ENCODE measurements around the gene SS18.

Gene SS18

DNA sequence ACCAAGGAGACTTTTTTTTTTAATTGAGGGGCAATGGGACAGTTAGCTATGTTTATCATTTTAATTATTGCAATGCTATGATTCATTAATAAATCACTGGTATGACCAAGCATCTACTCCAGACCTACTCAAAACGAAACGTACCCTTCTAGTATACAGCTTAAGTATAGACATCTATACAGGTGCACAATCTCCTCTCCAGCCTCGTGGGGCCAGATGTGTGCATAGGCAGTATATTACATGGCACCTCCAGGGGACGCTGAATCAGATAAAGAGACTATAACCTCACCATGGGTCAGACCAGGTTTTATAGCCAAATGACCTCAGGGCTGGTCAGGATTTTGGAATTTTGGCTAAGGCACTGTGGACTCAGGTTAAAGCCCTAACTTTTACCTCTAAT lies 86.6 kb downstream of the SS18 start:
- FAIRE-seq (no peak), DNase-seq (ENCODE audit: insufficient read length, low spot score) (no peak)
- no peak for TF ChIP-seq POLR2A (IDR thresholded peaks at IDR 0.05; ENCODE audit: low read depth, low read length)

DNA sequence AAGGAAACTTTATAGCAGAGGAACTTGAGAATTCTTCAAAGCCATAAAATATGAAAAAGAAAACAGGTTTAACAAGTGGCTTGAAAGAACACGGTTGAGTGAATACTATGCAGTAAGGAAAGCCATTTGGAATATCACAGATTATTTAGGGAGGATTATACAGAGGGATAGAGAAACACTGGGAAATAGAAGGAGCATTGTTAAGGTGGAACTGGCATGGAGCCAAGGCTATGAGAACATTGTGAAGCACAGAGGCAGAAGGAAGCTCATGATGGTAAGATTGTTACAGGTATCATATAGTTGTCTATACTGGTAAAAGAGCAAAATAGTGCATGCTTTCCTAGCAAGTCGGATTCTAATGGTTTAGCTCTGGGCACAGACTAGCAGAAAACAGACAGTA lies 87.1 kb downstream of the SS18 start:
- FAIRE-seq (no peak), DNase-seq (ENCODE audit: insufficient read length, low spot score) (no peak)
- TF ChIP-seq POLR2A (IDR thresholded peaks at IDR 0.05; ENCODE audit: low read depth, low read length) = no peak

DNA sequence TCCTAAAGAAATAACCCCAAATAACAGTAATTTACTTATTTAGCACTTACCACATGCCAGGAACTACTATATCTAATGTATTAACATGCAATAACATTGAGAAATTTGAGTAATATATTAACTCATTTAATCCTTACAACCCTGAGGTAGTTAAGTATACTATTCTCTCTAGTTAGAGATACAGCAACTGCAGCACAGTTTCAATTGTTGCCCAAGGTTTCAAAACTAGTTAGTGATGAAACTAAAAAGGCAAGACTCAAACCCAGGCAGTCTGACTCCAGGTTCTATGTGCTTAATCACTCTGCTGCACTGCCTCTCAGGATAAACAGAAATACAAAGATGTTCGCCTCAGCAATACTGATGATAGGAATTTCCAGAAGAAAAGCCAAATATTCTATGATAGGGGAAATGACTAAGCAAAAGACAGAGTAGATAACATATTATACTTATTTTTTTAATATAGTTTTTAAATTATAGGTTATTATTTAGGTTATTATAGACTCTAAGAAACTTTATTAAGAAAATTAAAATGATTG lies 88.0 kb downstream of the SS18 start:
- no peak for FAIRE-seq
- TF ChIP-seq POLR2A (IDR thresholded peaks at IDR 0.05; ENCODE audit: low read depth, low read length) = no peak
- DNase-seq (ENCODE audit: insufficient read length, low spot score) = no peak

DNA sequence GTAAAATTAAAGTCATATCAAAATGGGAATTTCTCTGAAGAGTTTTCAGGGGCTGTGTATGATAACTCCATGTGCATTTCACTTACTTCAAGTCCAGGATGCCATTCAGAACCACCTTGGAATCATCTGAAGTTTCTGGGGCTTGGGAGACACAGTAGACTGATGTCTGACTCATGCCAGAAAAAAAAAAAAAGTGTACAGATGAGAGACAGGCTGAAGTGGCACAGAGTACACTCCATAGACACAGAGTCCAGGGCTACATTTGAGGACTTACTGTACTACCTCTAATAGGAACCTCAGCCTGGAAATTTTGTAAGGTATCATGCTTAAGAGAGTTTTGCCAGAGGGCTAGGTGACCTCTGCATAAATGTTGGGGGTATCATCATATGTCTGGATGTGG lies 92.0 kb downstream of the SS18 start:
- TF ChIP-seq POLR2A (IDR thresholded peaks at IDR 0.05; ENCODE audit: low read depth, low read length) = no peak
- FAIRE-seq (no peak), DNase-seq (ENCODE audit: insufficient read length, low spot score) (no peak)

DNA sequence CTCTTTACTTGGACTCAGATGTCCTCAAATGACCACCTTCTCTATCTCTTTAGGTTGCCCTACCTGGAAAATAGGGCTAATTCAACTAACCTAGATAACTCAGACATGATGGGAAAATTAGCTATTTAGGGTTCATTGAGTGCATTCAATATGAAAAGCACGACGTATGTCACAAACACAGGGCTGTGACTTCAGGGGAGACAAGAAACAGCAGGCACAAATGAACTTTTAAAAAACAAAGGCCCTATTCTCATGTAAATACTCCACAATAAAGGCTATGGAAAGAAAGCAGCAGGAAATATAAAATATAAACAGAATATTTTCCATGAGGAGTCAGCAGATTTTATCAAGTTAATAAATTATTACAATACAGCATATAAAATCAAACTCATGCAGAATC lies 97.8 kb downstream of the SS18 start:
- TF ChIP-seq POLR2A (IDR thresholded peaks at IDR 0.05; ENCODE audit: low read depth, low read length) = no peak
- DNase-seq (ENCODE audit: insufficient read length, low spot score) (no peak), FAIRE-seq (no peak)

DNA sequence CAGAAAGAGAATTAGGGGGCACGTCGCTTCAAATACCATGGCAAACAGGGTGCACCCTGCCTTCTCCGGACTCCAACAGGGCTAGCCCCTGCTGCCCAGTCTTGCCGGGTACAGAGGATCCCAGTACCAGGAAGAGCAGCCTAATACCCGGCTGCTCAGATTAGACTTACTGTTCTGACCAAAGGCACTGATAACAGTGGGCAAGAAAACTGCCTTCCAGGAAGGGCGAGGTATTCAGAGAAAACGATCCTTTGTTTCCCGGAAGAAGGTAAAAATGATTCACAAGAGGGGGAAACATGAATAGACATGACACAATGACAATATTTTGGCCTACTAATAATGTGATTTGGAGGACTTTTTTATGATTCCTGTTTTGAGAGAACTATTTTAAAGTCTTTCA lies 99.9 kb downstream of the SS18 start:
- no peak for DNase-seq (ENCODE audit: insufficient read length, low spot score)
- no peak for TF ChIP-seq POLR2A (IDR thresholded peaks at IDR 0.05; ENCODE audit: low read depth, low read length)
- no peak for FAIRE-seq

DNA sequence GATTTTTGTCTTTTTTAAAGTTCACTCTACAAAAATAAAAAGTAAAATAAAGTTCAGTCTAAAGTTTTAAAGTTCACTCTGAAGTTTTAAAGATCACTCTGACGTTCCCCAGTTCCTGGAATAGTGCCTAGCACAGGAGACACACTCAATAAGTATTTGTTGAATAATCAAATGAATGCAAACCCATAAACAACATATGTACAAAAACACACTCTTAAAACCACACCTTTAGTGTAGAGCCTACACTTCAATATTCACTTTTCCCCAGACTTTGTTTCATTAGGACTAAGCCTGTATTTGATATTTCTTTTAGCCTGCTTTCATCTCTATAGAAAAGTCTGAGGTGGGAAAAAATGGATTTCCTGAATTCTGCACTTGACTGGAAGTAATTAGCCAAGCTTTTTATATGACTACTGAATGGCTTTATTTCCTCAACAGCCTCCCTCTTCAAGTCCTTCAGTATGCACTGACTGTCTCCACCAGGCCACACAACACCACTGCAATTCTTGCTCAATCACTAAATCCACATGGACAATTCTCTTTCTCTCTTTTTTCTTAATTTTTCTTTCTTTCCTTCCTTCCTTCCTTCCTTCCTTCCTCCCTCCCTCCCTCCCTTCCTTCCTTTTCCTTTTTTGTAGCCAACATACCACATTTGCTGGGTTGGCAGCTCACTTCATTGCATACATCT lies 104.6 kb downstream of the SS18 start:
- DNase-seq (ENCODE audit: insufficient read length, low spot score) (no peak), FAIRE-seq (no peak)
- TF ChIP-seq POLR2A (IDR thresholded peaks at IDR 0.05; ENCODE audit: low read depth, low read length) = no peak

DNA sequence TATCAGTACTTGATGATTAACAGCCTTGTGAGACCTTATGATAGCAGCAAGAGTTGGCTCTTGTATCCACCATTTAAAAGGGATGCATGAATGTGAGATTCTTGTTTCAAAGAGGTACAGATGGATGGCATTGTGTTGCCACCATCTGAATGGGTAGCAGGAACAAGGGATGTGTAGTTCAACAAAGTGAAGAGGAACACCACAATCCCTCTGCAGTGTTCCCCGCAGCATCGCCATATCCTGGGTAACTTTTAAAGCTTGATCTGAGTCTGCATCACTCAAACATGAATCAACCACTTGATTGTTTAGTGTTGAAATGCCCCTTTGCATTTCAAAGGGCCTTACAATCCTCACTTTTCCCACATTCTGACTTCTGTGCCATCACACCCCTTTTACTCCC lies 106.7 kb downstream of the SS18 start:
- no peak for TF ChIP-seq POLR2A (IDR thresholded peaks at IDR 0.05; ENCODE audit: low read depth, low read length)
- FAIRE-seq (no peak), DNase-seq (ENCODE audit: insufficient read length, low spot score) (no peak)

DNA sequence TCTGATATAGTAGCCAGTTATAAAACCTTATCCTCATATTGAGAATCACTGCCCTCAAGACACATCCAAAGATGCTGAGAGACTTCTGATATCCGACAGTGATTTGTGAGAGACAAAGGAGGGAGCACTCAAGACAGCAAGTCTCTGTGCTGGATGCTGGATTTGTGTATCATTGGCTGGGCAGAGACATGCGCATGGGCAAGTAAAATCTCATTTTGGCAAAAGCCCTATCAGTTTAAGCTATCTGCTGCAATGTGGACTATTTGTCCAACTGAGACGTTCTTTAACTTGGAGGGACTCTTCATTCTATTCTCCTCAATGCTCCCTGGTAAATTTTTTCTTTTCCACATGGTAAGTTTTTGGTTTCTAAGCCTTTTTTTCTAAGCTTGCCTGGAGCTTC lies 107.5 kb downstream of the SS18 start:
- DNase-seq (ENCODE audit: insufficient read length, low spot score) = no peak
- no peak for FAIRE-seq
- no peak for TF ChIP-seq POLR2A (IDR thresholded peaks at IDR 0.05; ENCODE audit: low read depth, low read length)

DNA sequence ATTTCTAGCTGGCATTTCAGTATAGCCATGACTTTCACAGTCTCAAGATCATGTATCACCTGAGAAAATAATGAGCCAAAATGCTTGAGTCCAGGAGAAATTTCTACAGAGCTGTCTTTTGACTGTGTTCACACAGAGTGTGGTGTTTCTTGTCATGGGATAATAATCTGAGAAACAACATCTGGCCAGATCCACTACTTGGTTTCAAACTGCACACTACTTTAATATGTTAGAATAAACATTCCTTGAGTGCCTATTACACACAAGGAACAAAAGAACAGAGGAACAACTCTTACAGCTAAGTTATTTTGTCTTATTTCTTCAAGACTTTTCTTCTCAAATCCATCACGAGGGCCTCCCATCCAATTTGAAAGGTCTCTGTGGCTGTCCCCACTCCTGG lies 108.3 kb downstream of the SS18 start:
- no peak for FAIRE-seq

DNA sequence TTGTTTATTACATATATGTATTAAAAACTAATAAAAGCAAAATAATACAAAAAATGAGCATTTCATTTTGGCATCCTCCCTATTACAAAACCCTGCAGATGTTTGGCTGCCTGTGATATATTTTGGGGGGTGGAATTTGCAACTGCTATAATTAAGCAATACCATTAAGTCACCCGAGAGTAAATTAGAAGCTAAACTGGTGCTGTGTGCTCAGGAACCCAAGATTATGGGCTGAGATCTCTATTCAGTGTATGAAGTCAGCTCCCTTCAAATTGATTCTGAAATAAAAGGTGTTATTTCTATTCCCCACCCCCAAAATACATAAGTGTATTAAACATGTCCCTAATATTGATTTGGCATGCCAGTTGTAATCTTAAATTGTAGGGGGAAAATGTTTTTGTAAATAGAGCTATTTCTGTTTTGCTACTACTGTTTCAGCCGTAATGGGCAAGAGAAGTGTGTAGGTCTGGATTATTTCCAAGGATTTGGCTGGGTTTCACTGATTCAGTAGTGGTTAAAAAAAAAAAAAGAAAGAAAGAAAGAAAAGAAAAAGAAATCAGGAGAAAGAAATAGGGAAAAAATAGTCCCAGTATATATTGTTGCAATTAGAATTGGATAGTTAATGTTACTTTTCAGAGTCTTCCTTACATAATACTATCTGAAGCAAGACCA lies 110.9 kb downstream of the SS18 start:
- no peak for TF ChIP-seq POLR2A (IDR thresholded peaks at IDR 0.05; ENCODE audit: low read depth, low read length)
- DNase-seq (ENCODE audit: insufficient read length, low spot score) = no peak
- no peak for FAIRE-seq

More for the DNA sequence above, 108.3 kb downstream of the SS18 start:
- no peak for DNase-seq (ENCODE audit: insufficient read length, low spot score)
- no peak for TF ChIP-seq POLR2A (IDR thresholded peaks at IDR 0.05; ENCODE audit: low read depth, low read length)

DNA sequence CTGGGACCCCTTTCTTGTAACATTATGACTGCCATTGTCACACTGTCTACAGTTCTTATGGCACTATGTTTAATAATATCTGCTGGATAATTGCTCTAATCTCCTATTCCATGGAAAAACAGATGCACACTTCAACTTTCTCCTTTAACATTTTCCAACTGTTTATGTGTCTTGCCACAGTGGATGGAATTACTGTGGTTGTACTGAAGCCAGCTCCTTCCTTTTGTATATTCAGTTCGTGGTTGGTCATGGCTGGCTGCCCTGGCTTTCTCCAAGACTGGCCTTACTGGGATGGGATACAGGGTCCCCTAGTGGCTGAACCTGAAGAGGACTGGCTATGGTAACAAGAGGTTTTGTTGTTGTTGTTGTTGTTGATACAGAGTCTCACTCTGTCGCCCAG lies 113.9 kb downstream of the SS18 start:
- DNase-seq (ENCODE audit: insufficient read length, low spot score) = no peak
- FAIRE-seq = no peak
- TF ChIP-seq POLR2A (IDR thresholded peaks at IDR 0.05; ENCODE audit: low read depth, low read length) = no peak

DNA sequence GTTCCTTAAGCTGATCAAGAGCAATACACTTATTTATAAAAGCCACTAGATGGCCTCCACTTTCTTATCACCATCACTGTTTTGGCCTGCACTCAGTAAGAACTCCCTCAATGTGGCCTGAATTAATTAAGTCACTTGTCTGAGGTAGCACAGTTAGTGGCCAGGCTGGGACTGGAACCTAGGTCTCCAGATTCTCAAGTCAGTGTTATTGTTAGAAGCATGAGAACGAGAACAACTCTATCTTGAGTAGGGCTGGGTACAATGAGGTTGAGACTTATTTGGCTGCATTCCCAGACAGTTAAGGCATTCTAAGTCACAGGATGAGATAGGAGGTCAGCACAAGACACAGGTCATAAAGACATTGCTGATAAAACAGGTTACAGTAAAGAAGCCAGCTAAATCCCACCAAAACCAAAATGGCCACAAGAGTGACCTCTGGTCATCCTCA lies 115.8 kb downstream of the SS18 start:
- DNase-seq (ENCODE audit: insufficient read length, low spot score) (no peak), FAIRE-seq (no peak)
- no peak for TF ChIP-seq POLR2A (IDR thresholded peaks at IDR 0.05; ENCODE audit: low read depth, low read length)

Measured in H54 (cell line).